ENCODE results near the gene CDK2. TPM values are rescaled to one million over a fixed set of nuclear protein-coding genes. Genes with fewer than 3 reads are reported as not detected.

Gene CDK2
- total and polyA plus RNA-seq, 9 of the 15 experiments (the other 6 are each of a cell fraction or from before 2014, with no cell fraction given) = 17.4 to 213 (median 109) TPM

GRCh38 chr12:56007564-56008559 is 41.2 kb downstream of the CDK2 start (continued):
- TF ChIP-seq NR2F6 (CRISPR knock-in tag; IDR thresholded peaks at IDR 0.05) = no peak
- no peak for TF ChIP-seq ARID2 (IDR thresholded peaks at IDR 0.05)
- no peak for TF ChIP-seq ZBTB8A (IDR thresholded peaks at IDR 0.05; ENCODE audit: partially characterized antibody)
- TF ChIP-seq ZBTB7A (IDR thresholded peaks at IDR 0.05; ENCODE audit: borderline replicate concordance, control insufficient read depth, low read depth, low read length) = peak; percentile 31; the same call in 1 of the 2 replicates
- TF ChIP-seq MLLT1 (IDR thresholded peaks at IDR 0.05) = peak; percentile 14 to 53; a peak in 1 of 4 replicates
- TF ChIP-seq TFE3 (CRISPR knock-in tag; IDR thresholded peaks at IDR 0.05) = no peak
- no peak for TF ChIP-seq E2F5 (CRISPR knock-in tag; IDR thresholded peaks at IDR 0.05)
- no peak for TF ChIP-seq ZNF77 (CRISPR knock-in tag; IDR thresholded peaks at IDR 0.05)
- no peak for TF ChIP-seq KLF10 (CRISPR knock-in tag; IDR thresholded peaks at IDR 0.05)
- TF ChIP-seq THAP7 (CRISPR knock-in tag; IDR thresholded peaks at IDR 0.05) = no peak
- no peak for TF ChIP-seq ZKSCAN3 (CRISPR knock-in tag; IDR thresholded peaks at IDR 0.05)
- TF ChIP-seq SP2 (IDR thresholded peaks at IDR 0.05; ENCODE audit: extremely low read depth, low read depth, low read length, poor library complexity, severe bottlenecking) = no peak
- no peak; the same call in 1 of the 2 replicates for TF ChIP-seq RBFOX2 (IDR thresholded peaks at IDR 0.05; ENCODE audit: low read depth, low read length)
- TF ChIP-seq ELF1 (tag; IDR thresholded peaks at IDR 0.05) = no peak
- TF ChIP-seq ESRRA (IDR thresholded peaks at IDR 0.05; ENCODE audit: borderline replicate concordance, low read depth) = no peak
- no peak for TF ChIP-seq MBD1 (CRISPR knock-in tag; IDR thresholded peaks at IDR 0.05)
- no peak for TF ChIP-seq TARDBP (IDR thresholded peaks at IDR 0.05)
- no peak for TF ChIP-seq SMC3 (conservative IDR thresholded peaks at IDR 0.05; ENCODE audit: insufficient read depth, low read depth, low read length)
